AG08396 (cell line): Measurements from ENCODE around the gene AMN.

Source experiments
- DNase-seq: peaks from one replicate; pipeline ENCODE4 v3.0.0; 2012; ENCODE audit warnings: low spot score, mixed read lengths

Gene AMN

DNA sequence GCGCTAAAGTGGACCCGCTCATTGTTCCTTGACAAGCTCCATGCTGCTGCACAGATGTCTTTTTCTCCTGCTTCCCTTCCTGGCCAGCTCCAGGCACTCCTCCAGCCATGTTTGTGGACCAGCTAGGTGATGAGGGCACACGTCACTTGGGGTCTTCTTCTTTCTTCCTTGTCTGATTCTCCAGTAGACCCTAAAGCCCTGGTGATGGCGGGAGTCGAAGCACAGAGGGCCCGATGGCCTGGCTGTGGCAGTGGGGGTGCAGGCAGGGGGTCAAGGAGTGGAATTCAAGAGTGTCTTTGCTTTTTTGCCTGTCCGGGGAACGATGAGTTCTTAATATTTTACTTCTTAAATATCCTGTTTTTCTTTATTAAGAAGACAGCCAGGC is 23.0 kb upstream of the AMN start:
- no peak for DNase-seq

DNA sequence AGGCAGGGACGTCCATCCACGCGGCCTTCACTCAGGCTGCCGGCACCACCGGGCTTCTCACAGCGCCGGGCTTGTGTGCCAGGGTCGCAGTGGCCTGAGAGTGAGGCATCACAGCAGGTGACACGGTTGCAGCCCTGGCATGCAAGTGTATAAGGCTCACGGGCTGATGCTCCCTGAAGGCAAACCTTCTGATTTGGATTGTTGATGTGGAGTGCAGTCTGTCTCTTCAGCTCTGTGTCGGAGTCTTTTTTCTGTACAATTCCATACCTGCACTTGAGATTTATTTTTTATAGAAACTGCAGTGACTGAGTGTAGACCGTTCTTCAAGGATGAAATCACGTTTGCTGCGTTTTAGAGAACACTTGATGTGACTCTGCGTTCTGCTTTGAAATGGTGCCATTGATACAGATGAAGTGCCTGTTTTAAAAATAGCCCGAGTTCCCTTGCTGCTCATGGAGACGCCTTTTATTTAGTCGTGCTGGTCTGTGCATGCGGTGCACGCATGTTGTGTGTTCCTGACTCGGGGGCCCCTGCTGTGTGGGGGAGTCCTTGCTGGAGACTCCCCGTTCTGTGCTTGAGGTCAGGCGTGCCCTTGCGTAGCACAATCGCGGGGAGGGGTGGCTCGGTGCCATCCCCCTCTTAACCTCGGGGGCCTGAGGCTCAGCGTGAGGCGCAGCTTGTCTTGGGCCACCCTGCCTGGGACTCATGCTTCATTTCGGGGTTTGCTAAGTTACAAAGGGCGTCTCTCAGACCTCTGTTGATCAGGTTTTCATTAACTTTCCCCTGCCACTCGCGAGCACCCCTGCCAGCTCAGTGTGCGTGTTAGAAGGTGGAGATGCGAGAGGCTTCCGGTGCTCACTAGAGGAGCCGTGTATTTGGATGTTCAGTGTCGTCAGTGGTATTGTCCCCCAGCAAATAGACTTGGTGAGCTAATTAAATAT is 21.6 kb upstream of the AMN start:
- no peak for DNase-seq

GRCh38 chr14:102901633-102902032 is 20.8 kb upstream of the AMN start:
- DNase-seq = no peak

DNA sequence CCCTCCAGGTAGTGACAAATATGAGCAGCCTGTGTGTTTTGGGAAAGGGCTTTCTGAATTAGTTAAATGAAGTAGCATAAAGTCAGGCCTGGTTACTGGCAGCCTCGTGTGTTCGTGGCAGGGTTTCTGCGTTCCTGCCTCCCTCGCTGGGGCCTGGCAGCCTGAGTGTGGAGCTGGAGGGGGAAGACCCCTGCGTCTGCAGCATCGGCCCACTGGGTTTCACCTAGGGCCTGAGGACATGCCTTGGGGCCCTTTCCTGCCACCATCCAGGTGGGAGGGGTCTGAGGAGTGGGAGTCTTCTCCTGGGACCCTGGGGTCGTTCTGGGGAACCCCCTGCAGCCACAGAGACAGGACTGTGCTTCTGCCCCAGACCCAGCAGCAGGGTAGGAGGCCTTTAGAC is 20.4 kb upstream of the AMN start:
- no peak for DNase-seq

GRCh38 chr14:102902523-102903247 is 19.8 kb upstream of the AMN start:
- no peak for DNase-seq

DNA sequence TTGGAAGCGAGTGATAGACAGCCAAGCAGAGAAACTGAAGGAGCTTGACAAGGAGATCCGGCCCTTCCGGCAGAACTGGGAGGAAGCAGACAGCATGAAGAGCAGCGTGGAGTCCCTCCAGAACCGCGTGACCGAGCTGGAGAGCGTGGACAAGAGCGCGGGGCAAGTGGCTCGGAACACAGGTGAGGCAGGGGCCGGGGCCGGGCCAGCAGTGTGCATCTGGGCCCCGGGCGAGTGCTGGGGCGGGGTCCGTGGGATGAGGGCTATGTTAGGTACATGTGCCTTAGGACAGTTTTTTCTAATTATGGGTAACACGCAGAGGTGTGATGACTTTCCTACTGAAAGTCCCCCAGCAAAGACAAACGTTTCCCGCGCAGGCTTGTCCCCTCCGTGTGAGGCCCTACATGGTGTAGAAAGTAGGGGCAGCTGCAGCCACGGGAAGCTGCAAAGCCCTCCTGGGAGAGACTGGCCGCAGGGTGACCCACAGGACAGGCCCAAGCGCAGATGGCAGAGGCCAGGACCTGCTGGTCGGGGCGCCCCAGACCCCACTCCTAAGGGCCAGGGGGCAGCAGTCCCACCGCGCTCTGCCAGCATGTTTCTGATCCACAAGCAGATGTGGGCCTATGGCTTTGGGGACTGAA is 19.1 kb upstream of the AMN start:
- no peak for DNase-seq

GRCh38 chr14:102903889-102904512 is 18.5 kb upstream of the AMN start:
- no peak for DNase-seq

GRCh38 chr14:102905116-102906108 is 17.1 kb upstream of the AMN start:
- DNase-seq = no peak

DNA sequence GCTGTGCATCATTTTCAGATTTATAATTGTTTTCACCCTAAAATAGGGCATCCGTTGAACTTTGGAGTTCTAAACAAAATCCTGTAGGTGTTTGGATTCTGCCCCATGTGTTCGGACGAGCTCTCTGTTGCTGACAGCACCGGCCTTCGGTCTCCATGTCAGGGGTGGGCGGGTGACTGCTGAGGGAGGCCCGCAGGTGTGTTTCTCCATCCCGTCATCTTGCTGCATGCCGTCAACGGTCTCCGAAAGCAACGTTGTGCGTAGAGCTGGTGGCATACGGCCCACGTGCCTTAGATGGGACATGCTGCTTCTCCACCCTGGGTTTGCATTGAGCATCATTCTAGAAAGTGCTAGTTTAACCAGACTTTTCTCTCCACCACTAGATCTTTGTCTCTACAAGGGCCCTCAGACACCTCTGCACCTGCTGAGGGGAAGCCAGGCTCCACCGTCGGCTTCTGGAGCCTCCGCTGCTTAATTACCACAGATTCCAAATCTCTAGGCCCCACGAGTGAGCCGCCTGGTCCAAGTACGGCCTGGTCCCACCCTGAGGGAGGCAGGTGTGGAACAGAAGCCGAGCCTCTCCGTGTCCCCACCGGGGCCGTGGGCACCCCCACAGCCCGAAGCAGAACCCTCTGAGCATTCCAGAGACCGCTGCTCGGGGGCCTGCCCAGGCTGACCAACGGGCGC is 15.7 kb upstream of the AMN start:
- no peak for DNase-seq

DNA sequence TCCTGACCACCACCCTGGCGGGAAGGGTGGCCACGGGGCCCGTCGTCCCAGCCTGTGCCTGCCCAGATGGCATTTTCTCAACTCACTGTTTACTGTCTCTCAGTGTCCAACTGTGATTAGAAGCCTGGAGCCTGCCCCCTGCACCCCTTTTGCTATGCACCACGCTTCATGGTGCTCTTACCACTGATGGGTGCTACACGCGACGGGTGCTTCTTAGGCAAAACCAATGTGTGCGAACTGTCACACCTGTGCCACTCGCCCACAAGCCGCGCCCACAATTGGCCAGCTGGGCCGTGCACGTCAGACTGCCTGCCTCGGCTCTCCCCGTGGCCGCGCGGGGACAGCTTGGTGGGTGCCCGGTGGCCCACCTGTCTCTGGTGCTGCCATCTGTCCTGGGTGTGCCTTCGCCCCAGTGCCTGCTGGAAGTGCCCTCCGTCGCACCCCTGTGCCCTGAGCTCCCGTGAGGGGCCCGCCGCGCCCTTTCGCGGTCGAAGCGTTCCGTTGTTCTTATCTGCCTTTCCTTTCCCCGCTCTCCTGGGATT is 15.1 kb upstream of the AMN start:
- no peak for DNase-seq

DNA sequence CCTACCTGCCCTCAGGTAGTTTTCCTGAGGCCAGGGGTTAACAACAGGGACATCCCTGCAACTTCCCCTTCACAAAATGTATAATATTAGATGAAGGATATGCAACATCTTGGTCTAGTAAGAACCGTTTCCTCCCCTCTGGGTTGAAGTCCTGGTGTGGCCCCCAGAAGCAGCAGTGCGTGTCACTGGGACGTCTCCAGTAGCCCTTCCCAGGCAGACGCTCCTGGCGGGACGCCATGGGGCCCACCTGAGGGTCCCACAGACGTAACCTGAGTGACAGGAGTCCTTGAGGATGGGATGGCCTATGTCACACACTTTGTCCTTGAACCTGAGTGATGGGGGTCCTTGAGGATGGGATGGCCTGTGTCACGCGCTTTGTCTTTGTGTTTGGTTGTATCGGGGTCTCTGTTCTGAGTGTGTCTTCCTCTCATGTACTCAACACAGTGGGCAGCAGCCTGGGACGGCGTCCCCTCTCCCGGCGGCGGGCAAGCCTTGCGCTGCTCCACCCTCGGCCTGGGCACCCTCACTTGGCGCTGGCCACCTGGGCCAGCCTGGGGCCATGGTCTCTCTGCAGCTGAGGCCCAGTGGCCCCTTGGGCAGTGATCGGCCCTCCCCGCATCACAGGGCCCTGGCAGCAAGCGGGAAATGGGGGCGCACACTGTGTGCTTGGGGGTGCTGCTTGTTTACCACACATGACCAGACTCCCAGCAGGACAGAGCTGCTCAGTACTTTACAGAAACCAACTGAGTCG is 14.3 kb upstream of the AMN start:
- DNase-seq = no peak

GRCh38 chr14:102908766-102909455 is 13.6 kb upstream of the AMN start:
- DNase-seq = no peak

DNA sequence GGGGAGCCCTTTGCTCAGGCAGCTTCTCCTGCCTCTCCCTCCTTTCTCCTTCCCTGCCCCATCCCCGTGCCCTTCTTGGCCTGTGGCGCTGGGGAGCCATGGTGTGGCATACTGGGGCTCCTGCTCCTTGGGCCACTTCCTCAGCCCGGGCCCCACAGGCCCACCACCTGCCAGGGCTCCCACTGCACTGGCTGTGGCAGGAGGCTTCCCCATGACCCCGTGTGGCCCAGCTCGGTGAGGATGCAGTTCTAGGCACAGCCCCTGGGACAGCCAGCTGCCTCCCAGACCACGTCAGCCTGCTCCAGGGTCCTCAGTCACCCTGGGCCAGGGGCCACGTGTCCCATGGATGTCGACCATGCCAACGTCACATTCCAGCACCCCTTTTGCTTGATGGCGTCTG is 13.0 kb upstream of the AMN start:
- DNase-seq = no peak

GRCh38 chr14:102909911-102910310 is 12.6 kb upstream of the AMN start:
- no peak for DNase-seq

- DNase-seq = no peak
Measured at GRCh38 chr14:102910442-102910841, 12.0 kb upstream of the AMN start.

DNA sequence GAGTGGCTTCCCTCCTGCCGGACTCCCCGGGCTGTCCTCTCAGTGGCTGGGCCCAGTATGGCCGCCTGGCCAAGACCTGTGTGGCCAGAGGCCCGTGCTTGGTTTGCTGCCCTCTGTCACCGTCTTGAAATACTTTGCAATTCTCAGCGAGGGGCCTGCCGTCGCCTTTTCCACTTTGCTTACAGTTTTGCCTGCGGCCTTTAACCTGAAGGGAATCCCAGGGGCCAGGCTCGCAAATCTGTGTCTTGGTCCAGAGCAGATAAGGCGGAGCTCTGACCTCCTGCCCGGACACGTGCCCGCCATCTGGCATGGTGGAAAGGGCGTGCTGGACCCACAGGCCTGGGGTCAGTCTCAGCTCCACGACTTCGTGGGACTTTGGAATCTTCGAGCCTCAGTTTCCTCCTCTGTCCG is 10.9 kb upstream of the AMN start:
- DNase-seq = no peak

- no peak for DNase-seq
Measured at GRCh38 chr14:102911991-102912761, 10.3 kb upstream of the AMN start.
